ENCODE data around the gene SPEN. TPM values are rescaled to one million over a fixed set of nuclear protein-coding genes. Genes with fewer than 3 reads are reported as not detected.
"Not testable (repeated sequence)": the region's sequence is repeated elsewhere in the genome, so short reads cannot be mapped to it uniquely, and the experiment has no call there.

SPEN gene
- total and polyA plus RNA-seq, 2 donors: 11.4 to 16.3 TPM

DNA sequence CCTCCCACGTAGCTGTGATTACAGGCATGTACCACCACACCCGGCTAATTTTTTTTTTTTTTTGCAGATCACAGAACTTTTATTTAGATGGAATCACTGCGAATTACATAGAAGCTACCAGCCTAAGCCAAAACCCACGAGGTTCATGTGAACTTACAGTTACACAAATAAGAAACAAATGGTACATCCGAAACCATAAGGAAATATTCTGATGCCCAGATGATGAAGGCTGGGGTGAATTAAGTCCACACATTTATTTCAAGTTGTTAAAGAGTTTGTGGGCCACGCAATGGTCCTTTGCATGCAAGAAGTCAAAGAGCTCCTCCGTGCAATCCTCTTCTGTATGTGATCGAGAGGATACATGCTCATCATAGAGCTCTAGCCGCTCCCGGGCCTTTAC lies 40.4 kb upstream of the SPEN start:
- DNase-seq (ENCODE audit: low read depth in 6 of 9, low spot score in 9 of 9): no peak
- Histone ChIP-seq H3K36me3 (ENCODE audit: control insufficient read depth in 2 of 2, insufficient read depth in 2 of 2, low read length in 1 of 2) (no peaks in the 10 kb centered on the region), H3K4me3 (ENCODE audit: low read length in 2 of 2) (no peak overlapping the region), H3K9me3 (ENCODE audit: control insufficient read depth in 2 of 2, insufficient read depth in 1 of 2, low read length in 1 of 2) (no peaks in the 10 kb centered on the region), H3K27ac (ENCODE audit: low read depth in 1 of 2, low read length in 1 of 2) (no peak overlapping the region), H3K4me1 (ENCODE audit: control insufficient read depth in 2 of 2, insufficient read depth in 2 of 2, low read length in 2 of 2) (no peaks in the 10 kb centered on the region), H3K27me3 (ENCODE audit: control insufficient read depth in 2 of 2, insufficient read depth in 1 of 2, low read length in 1 of 2) (no peaks in the 10 kb centered on the region)
- 98% methylated on average over 10 of the region's 10 CpGs for WGBS

- H3K4me1 ChIP-seq (ENCODE audit: control insufficient read depth in 2 of 2, insufficient read depth in 2 of 2, low read length in 2 of 2): not testable (repeated sequence)
Measured at GRCh38 chr1:15807549-15807948, 40.0 kb upstream of the SPEN start, which contains the start of gene UQCRHL. Gene UQCRHL (minus strand): TSS chr1:15807649. CDS start chr1:15807649, 0 bp downstream.

GRCh38 chr1:15808955-15809354 lies 38.6 kb upstream of the SPEN start:
- Histone ChIP-seq H3K27ac (ENCODE audit: low read depth in 1 of 2, low read length in 1 of 2) (no peak overlapping the region), H3K36me3 (ENCODE audit: control insufficient read depth in 2 of 2, insufficient read depth in 2 of 2, low read length in 1 of 2) (no peaks in the 10 kb centered on the region), H3K4me1 (ENCODE audit: control insufficient read depth in 2 of 2, insufficient read depth in 2 of 2, low read length in 2 of 2) (no peaks in the 10 kb centered on the region), H3K4me3 (ENCODE audit: low read length in 2 of 2) (no peak overlapping the region), H3K9me3 (ENCODE audit: control insufficient read depth in 2 of 2, insufficient read depth in 1 of 2, low read length in 1 of 2) (no peaks in the 10 kb centered on the region), H3K27me3 (ENCODE audit: control insufficient read depth in 2 of 2, insufficient read depth in 1 of 2, low read length in 1 of 2) (no peaks in the 10 kb centered on the region)
- 100% methylated on average over 1 of the region's 1 CpG for WGBS
- DNase-seq (ENCODE audit: low read depth in 6 of 9, low spot score in 9 of 9): no peak

More at GRCh38 chr1:15807549-15807948, 40.0 kb upstream of the SPEN start, which contains the start of gene UQCRHL:
- H3K27ac ChIP-seq (ENCODE audit: low read depth in 1 of 2, low read length in 1 of 2); H3K9me3 ChIP-seq (ENCODE audit: control insufficient read depth in 2 of 2, insufficient read depth in 1 of 2, low read length in 1 of 2); DNase-seq (ENCODE audit: low read depth in 6 of 9, low spot score in 9 of 9); H3K27me3 ChIP-seq (ENCODE audit: control insufficient read depth in 2 of 2, insufficient read depth in 1 of 2, low read length in 1 of 2); H3K36me3 ChIP-seq (ENCODE audit: control insufficient read depth in 2 of 2, insufficient read depth in 2 of 2, low read length in 1 of 2); H3K4me3 ChIP-seq (ENCODE audit: low read length in 2 of 2): not testable (repeated sequence)
- WGBS: 95% methylated on average over 11 of the region's 11 CpGs

- WGBS: 85% methylated on average over 1 of the region's 1 CpG
- Histone ChIP-seq H3K4me3 (ENCODE audit: low read length in 2 of 2) (no peak overlapping the region), H3K4me1 (ENCODE audit: control insufficient read depth in 2 of 2, insufficient read depth in 2 of 2, low read length in 2 of 2) (no peaks in the 10 kb centered on the region), H3K27me3 (ENCODE audit: control insufficient read depth in 2 of 2, insufficient read depth in 1 of 2, low read length in 1 of 2) (no peaks in the 10 kb centered on the region), H3K36me3 (ENCODE audit: control insufficient read depth in 2 of 2, insufficient read depth in 2 of 2, low read length in 1 of 2) (no peaks in the 10 kb centered on the region), H3K27ac (ENCODE audit: low read depth in 1 of 2, low read length in 1 of 2) (no peak overlapping the region), H3K9me3 (ENCODE audit: control insufficient read depth in 2 of 2, insufficient read depth in 1 of 2, low read length in 1 of 2) (no peaks in the 10 kb centered on the region)
- no peak for DNase-seq (ENCODE audit: low read depth in 6 of 9, low spot score in 9 of 9)
Measured at GRCh38 chr1:15810073-15810472, 37.4 kb upstream of the SPEN start.

- no peaks in the 10 kb centered on the region for H3K9me3 ChIP-seq (ENCODE audit: control insufficient read depth in 2 of 2, insufficient read depth in 1 of 2, low read length in 1 of 2)
- no peak for DNase-seq (ENCODE audit: low read depth in 6 of 9, low spot score in 9 of 9)
- H3K27me3 ChIP-seq (ENCODE audit: control insufficient read depth in 2 of 2, insufficient read depth in 1 of 2, low read length in 1 of 2): no peaks in the 10 kb centered on the region
- no peaks in the 10 kb centered on the region for H3K4me1 ChIP-seq (ENCODE audit: control insufficient read depth in 2 of 2, insufficient read depth in 2 of 2, low read length in 2 of 2)
- H3K36me3 ChIP-seq (ENCODE audit: control insufficient read depth in 2 of 2, insufficient read depth in 2 of 2, low read length in 1 of 2): no peaks in the 10 kb centered on the region
- H3K27ac ChIP-seq (ENCODE audit: low read depth in 1 of 2, low read length in 1 of 2): no peak overlapping the region
- WGBS: 94% methylated on average over 5 of the region's 5 CpGs
- H3K4me3 ChIP-seq (ENCODE audit: low read length in 2 of 2): no peak overlapping the region
Measured at GRCh38 chr1:15816674-15817073, 30.8 kb upstream of the SPEN start.

- no peak overlapping the region for H3K27ac ChIP-seq (ENCODE audit: low read depth in 1 of 2, low read length in 1 of 2)
- H3K4me3 ChIP-seq (ENCODE audit: low read length in 2 of 2): no peak overlapping the region
- WGBS: 96% methylated on average over 3 of the region's 3 CpGs
- no peaks in the 10 kb centered on the region for H3K9me3 ChIP-seq (ENCODE audit: control insufficient read depth in 2 of 2, insufficient read depth in 1 of 2, low read length in 1 of 2)
- no peak for DNase-seq (ENCODE audit: low read depth in 6 of 9, low spot score in 9 of 9)
- no peaks in the 10 kb centered on the region for H3K36me3 ChIP-seq (ENCODE audit: control insufficient read depth in 2 of 2, insufficient read depth in 2 of 2, low read length in 1 of 2)
- no peaks in the 10 kb centered on the region for H3K27me3 ChIP-seq (ENCODE audit: control insufficient read depth in 2 of 2, insufficient read depth in 1 of 2, low read length in 1 of 2)
- no peaks in the 10 kb centered on the region for H3K4me1 ChIP-seq (ENCODE audit: control insufficient read depth in 2 of 2, insufficient read depth in 2 of 2, low read length in 2 of 2)
Measured at GRCh38 chr1:15820478-15820877, 27.0 kb upstream of the SPEN start.

- DNase-seq (ENCODE audit: low read depth in 6 of 9, low spot score in 9 of 9): no peak
- Histone ChIP-seq H3K4me1 (ENCODE audit: control insufficient read depth in 2 of 2, insufficient read depth in 2 of 2, low read length in 2 of 2) (no peaks in the 10 kb centered on the region), H3K27ac (ENCODE audit: low read depth in 1 of 2, low read length in 1 of 2) (peak overlapping the region; percentile 17 to 52), H3K4me3 (ENCODE audit: low read length in 2 of 2) (no peak overlapping the region), H3K9me3 (ENCODE audit: control insufficient read depth in 2 of 2, insufficient read depth in 1 of 2, low read length in 1 of 2) (no peaks in the 10 kb centered on the region), H3K36me3 (ENCODE audit: control insufficient read depth in 2 of 2, insufficient read depth in 2 of 2, low read length in 1 of 2) (no peaks in the 10 kb centered on the region), H3K27me3 (ENCODE audit: control insufficient read depth in 2 of 2, insufficient read depth in 1 of 2, low read length in 1 of 2) (no peaks in the 10 kb centered on the region)
Measured at GRCh38 chr1:15825800-15826199, 21.7 kb upstream of the SPEN start.

DNA sequence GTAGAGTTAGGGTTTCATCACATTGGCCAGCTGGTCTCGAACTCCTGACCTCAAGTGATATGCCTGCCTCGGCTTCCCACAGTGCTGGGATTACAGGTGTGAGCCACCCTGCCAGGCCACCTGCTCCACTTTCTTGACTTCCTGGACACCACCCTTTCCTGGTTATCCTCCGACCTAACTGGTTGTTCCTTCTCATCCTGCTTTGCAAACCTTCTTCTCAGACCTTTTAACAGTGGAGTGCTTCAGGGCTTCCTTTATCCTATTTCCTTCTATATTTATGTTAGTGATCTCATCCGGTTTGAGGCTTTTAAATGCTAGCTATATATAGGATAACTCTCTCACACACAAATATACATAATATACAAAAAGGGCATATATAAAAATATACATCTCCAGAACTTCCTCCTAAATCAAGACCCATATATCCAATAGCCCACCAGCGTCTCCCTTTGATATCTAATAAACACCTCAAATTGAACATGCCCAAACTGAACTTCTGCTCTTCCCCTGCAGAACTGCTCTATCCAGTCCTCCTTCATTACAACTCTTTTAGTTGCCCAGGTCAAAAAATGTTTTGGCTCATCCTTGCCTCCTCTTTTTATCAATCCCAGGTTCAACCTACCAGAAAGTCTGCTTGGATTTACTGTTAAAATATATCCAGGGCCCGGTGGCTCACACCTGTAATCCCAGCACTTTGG lies 20.5 kb upstream of the SPEN start:
- Histone ChIP-seq H3K27me3 (ENCODE audit: control insufficient read depth in 2 of 2, insufficient read depth in 1 of 2, low read length in 1 of 2) (no peaks in the 10 kb centered on the region), H3K4me1 (ENCODE audit: control insufficient read depth in 2 of 2, insufficient read depth in 2 of 2, low read length in 2 of 2) (peaks cover 0 to 2% of the 10 kb centered on the region in 2 donors), H3K4me3 (ENCODE audit: low read length in 2 of 2) (no peak overlapping the region), H3K36me3 (ENCODE audit: control insufficient read depth in 2 of 2, insufficient read depth in 2 of 2, low read length in 1 of 2) (no peaks in the 10 kb centered on the region), H3K27ac (ENCODE audit: low read depth in 1 of 2, low read length in 1 of 2) (no peak overlapping the region), H3K9me3 (ENCODE audit: control insufficient read depth in 2 of 2, insufficient read depth in 1 of 2, low read length in 1 of 2) (no peaks in the 10 kb centered on the region)
- DNase-seq (ENCODE audit: low read depth in 6 of 9, low spot score in 9 of 9): no peak
- 96% methylated on average over 6 of the region's 6 CpGs for WGBS

DNA sequence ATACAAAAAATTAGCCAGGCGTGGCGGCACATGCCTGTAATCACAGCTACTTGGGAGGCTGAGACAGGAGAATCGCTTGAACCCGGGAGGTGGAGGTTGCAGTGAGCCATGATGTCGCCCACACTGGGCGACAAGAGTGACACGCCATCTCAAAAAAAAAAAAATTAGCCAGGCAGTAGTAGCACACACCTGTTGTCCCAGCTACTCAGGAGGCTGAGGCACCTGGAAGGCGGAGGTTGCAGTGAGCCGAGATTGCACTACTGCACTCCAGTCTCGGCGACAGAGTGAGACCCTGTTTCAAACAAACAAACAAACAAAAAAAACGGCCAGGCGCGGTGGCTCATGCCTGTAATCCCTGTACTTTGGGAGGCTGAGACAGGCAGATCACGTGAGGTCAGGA lies 19.9 kb upstream of the SPEN start:
- WGBS: 97% methylated on average over 15 of the region's 15 CpGs
- not testable (repeated sequence) for H3K27me3 ChIP-seq (ENCODE audit: control insufficient read depth in 2 of 2, insufficient read depth in 1 of 2, low read length in 1 of 2); H3K4me3 ChIP-seq (ENCODE audit: low read length in 2 of 2); DNase-seq (ENCODE audit: low read depth in 6 of 9, low spot score in 9 of 9); H3K4me1 ChIP-seq (ENCODE audit: control insufficient read depth in 2 of 2, insufficient read depth in 2 of 2, low read length in 2 of 2); H3K9me3 ChIP-seq (ENCODE audit: control insufficient read depth in 2 of 2, insufficient read depth in 1 of 2, low read length in 1 of 2); H3K36me3 ChIP-seq (ENCODE audit: control insufficient read depth in 2 of 2, insufficient read depth in 2 of 2, low read length in 1 of 2); H3K27ac ChIP-seq (ENCODE audit: low read depth in 1 of 2, low read length in 1 of 2)
